Measurements from ENCODE around the gene ELMO1.

ELMO1 gene

GRCh38 chr7:37405128-37405527 is 43.5 kb downstream of the ELMO1 start:
- no peak for DNase-seq

- DNase-seq: no peak
These were observed 48.7 kb downstream of the ELMO1 start for GRCh38 chr7:37399876-37400421.

GRCh38 chr7:37398403-37398802 is 50.3 kb downstream of the ELMO1 start:
- no peak for DNase-seq

DNA sequence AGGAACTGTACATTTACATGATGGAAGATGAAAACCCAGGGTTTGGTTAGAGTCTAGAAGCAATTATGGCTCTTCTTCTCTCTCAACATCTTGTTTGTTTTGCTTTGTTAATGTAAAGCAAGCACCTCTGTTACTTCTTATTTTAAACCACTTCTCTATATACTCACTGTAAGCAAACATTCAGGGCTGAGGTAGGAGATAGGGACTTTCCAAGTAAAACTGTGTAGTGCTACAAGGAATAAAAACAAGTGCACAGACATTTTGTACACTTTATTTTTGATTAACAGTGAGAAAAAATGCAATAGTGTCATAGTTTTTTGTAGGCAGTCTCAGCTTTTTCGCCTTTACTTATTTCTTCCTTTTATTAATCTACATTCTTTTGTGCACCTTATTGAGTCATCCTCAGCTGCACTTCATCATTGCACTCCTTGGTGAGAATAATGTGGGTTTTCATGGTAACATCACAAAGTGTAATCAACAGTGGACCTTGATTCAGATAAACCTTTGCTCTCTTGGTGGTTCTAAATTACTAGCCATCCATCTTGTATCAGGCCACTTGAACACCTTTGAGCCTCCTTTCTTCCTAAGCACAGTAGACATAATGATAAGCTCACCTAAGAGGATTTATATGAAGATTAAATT is 52.9 kb downstream of the ELMO1 start:
- DNase-seq: no peak

GRCh38 chr7:37394158-37394557 is 54.5 kb downstream of the ELMO1 start:
- DNase-seq: no peak

- DNase-seq: no peak
These were observed 55.2 kb downstream of the ELMO1 start for GRCh38 chr7:37393476-37393875.

DNA sequence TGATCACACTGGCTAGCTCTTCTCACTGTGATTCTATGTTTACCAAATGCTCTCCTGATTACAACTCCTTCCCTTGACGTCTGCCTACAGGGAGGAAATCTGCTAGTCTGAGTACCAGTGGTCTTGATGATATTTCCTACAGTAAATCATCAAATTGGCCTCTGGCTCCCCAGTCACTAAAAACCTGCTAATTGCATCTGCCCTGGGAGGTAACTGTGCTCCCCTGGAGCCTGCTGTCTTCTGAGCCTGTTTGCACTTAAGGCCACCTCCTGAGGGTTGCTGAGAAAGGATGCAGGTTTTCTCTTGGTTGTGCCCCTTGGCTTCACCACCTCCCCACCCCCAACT is 56.0 kb downstream of the ELMO1 start:
- no peak for DNase-seq

- DNase-seq: no peak
These were observed 56.6 kb downstream of the ELMO1 start for GRCh38 chr7:37391791-37392672.

GRCh38 chr7:37390114-37390513 is 58.5 kb downstream of the ELMO1 start:
- no peak for DNase-seq

DNA sequence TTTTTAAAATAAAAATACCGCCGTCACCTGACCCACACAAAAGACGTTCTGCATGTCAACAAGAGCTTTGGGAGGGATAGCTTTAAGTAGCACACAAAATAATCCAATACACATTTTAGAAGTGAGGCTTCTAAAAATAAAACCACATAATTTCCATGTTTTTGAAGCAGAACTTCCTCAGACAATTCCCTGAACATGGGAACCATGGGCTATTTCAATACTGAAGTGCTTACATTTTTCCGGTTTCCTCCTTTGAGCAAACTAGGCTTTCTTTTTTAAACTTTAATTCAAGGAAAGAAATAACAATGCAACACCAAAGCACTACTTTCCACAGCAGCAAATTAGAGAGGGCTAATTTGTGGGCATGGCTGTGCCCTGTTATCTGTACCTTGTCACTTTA is 59.9 kb downstream of the ELMO1 start:
- DNase-seq: no peak

- no peak for DNase-seq
These were observed 62.9 kb downstream of the ELMO1 start for GRCh38 chr7:37385787-37386186.

DNA sequence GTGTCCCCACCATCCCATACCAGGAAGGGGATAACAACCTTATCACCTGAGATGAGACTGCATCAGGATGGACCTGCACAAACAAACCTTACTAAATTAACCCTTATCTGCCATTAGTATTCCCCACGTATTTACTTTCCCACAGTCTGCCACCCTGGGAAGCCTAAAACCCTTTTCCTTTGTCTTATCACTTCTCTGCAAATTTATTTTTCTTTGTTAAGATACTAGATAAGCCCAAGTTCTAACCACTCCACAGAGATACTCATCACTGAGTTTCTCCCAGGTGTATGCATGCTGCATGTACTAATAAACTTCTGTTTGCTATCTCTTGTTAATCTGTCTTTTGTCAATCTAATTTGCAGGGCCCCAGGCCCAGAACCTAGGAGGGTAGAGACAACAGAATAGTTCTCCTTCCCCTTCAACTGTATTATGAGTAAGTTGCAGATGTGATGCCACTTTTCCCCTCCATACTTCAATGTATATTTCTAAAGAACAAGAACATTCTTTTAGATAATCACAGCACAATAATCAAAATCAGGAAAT is 66.0 kb downstream of the ELMO1 start:
- no peak for DNase-seq

DNA sequence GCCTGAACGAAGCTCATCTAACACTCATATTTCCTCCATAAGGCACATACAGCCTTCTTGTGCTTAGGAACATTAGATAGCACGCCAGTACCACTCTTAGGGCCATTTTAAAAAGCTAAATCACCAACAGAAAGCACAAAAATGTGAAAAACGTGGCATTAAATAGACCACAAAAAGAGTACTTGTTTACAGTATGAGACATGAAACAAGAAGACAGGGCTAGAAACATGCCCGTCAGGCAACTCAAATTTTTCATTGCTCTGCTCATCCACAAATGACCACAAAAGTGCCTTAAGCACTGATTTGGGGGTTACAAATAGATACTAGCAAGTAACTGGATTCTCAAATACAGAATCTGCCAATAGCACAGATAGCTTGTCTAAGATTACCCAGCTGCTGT is 67.8 kb downstream of the ELMO1 start:
- no peak for DNase-seq

DNA sequence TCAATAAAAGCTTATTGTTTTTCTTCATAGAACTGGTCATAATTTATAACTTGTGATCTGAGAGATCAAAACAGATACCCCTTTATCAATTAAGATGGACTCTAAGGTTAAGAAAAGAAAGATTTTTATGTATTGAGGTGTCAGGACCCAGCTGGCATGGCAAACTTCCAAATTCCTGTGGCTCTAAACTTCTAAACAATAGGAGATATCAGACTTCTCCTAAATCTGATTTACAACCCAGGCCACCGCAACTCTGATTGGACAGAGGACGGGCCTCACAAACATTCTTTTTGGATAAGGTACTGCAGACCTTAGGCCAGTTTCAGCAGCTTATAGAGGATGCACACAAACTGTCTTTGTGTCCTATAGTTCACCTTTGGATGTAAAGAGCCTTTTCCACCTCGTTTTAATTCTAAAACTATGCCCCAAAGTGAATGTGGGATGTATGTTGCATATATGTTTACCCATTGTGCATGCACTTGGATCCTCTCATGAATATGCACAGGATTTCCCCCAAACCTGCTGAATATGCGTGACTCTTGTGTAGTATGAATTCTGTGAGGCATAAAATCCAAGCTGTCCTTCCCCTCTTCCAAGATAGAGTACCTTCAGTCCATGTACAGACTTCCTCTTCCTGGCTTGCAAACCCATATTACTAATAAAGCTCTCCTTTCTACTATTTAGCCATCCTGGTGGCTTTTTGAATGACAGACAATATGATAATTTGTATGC is 69.0 kb downstream of the ELMO1 start:
- DNase-seq: no peak

DNA sequence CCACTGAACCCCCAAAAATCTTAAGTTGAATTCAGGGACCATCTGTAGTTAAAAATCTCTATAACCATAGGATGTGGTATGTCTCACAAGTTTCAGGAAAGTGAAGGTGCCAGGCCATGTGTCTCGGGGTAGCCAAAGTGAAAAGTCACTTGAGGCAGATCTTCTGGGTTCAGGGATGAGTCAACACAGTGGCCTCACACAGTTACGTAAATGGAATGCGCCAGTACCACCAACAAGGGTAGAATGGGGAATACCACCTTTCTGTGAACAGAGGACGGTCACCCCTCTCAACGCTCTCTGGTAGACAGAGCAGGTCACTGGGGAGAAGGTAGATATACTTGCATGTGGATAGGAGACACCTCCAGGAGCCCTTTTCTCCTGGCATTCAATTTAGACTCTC is 71.4 kb downstream of the ELMO1 start:
- no peak for DNase-seq

DNA sequence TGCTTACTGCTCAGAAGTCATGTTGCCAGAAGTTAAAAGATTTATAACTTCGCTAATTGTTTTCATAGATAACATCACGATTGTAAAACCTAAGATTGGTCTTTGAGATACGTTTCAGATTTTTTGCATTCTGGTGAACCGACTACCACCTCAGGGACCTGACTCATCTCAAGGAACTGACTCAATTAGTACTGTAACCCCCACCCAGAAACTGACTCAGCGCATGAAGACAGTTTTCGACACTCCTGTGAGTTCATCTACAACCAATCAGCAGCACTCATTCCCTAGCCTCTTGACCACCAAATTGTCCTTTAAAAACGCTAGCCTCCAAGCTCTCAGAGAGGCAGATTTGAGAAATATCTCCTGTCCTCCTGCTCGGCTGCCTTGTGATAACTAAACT is 72.3 kb downstream of the ELMO1 start:
- no peak for DNase-seq

- DNase-seq: no peak
These were observed 75.9 kb downstream of the ELMO1 start for GRCh38 chr7:37372750-37373149.

DNA sequence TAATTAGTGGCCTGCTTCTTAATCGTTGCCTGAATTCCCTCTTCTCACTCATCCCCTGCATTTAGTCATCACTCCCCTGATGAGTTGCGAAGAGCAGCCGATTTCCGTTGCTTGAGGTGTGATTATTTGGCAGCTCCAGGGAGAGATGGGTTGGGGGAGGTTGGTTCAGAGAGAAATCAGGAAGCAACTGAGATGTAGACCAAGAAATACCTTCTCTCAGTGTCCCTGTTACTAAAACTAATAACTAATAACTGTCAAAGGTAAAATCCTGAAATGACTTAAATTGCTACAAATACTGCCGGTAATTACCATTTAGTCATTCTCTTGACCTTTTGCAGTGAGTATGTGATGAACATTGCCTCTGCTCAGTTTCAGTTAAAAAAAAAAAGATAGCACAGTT is 76.9 kb downstream of the ELMO1 start:
- DNase-seq: no peak

- no peak for DNase-seq
These were observed 78.8 kb downstream of the ELMO1 start for GRCh38 chr7:37369906-37370305.

GRCh38 chr7:37368540-37368939 is 80.1 kb downstream of the ELMO1 start:
- DNase-seq: no peak

DNA sequence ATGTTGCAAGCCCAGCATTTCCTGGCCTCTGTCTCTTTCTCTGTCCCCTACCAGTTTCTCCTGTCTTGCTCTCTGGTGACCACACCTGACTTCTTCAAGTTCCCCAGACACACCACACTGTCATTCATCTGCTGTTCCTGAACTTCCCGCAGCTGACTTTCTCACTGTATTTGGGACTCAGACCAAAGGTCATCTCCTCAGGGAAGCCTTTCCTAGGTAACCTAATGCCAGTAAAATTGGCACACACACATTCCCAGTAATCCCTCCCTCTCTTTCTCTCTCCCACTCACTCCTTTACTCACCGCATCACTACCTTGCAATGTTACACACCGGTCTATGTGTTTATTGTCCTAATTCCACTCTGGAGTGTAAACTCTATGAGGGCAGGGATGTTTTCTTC is 81.7 kb downstream of the ELMO1 start:
- DNase-seq: no peak

DNA sequence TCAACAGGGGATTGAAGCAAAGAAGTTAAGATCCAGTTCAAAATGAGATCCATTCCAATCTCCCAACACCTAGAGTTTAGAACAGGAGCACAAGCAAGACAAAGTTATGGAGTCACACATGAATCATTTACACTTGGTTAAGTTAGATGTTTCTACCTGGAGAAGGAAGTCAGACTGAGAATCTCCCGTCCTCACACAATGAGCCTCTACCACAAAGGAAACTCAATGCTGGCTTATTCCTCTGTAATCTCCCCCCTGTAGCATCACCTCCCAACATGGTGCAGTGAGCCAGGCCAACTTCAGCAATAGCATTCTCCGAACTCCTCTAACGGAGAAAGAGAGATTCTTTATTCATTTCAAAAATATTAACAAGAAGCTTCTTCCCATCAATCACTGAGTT is 82.2 kb downstream of the ELMO1 start:
- no peak for DNase-seq

DNA sequence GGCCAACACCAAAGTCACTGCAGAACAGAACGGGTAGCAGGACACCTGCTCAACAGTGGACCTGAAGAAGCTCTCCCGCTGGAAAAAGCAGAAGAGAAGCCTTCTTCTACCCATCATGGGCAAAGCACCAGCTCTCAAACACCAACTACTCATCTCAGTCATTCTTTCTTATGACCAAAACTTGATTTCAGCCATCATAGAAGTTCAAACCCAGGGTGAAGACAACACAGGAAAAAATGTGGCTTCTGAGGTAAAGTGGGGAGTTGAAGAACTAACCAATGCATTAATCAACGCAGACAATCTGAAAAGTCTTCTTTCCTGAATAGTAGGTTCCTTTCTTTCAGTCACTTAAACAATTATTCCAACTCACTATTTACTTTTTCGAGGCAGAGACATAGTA is 83.3 kb downstream of the ELMO1 start:
- no peak for DNase-seq

Data from T-helper 9 cell (primary cell).